ENCODE results near the gene ITPR1. TPM values are rescaled to one million over a fixed set of nuclear protein-coding genes. Genes with fewer than 3 reads are reported as not detected.

ITPR1 gene
- total RNA-seq, 1 experiment from 2014 or later: 36.4 TPM

DNA sequence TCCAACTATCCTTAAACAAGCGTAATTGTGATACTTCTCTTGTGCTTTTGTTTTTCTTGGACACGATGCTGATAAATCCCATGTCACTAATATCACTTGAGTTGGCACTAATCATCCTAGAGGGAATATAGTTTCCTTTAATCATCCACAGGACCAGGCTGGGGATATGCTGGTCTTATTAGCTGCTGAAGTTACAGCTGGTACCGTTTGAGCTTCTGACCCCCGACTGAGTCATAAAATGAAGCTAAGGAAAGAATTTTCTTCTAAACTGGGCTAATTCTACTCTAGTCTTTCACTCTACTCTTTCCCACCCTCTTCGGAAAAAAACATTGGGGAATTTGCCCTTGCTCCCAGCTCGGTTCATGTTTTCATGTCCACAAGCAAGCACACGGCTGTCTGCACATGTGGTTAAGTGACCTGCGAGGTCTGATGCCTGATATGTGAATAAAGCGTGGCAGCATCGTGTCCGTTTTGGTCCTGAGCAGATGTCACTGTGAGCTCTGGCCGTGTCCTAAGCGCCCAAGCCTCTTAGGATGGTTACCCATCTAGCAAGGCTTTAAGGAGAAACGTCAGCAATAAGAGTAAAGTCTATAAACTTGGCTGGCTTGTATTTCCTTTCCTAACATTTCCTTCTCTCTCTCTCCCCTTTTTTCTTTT lies 223.7 kb downstream of the ITPR1 start:
- DNase-seq (ENCODE audit: low read depth): peak; percentile 54

- DNase-seq (ENCODE audit: low read depth): no peak
Observed at GRCh38 chr3:4717363-4717740, 224.2 kb downstream of the ITPR1 start.

- DNase-seq (ENCODE audit: low read depth): no peak
Observed at GRCh38 chr3:4718179-4718736, 225.1 kb downstream of the ITPR1 start.

DNA sequence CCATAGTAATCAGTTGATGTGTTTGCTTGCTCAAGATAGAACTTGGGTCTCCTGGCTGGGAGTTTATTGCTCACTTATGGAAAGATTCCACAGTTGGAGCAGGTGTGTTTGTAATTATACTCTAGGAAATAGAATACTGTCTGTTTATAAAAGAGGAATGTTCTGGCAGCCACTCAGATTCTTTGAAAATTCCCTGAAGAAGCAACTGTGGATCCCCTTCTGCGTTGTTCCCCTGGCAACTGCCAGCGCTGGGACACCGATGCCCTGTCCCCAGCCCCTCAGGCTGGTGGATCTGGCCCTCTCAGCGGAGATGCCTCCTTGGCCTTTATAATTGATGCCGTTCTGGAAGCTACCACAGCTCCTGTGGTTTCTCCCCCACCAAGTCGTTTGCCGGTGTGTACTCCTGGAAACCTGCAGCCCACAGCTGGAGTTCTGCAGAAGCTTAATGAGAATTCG lies 225.9 kb downstream of the ITPR1 start:
- peak; percentile 65 for DNase-seq (ENCODE audit: low read depth)

- DNase-seq (ENCODE audit: low read depth): peak; percentile 80
Observed at GRCh38 chr3:4720316-4721075, 227.3 kb downstream of the ITPR1 start.

DNA sequence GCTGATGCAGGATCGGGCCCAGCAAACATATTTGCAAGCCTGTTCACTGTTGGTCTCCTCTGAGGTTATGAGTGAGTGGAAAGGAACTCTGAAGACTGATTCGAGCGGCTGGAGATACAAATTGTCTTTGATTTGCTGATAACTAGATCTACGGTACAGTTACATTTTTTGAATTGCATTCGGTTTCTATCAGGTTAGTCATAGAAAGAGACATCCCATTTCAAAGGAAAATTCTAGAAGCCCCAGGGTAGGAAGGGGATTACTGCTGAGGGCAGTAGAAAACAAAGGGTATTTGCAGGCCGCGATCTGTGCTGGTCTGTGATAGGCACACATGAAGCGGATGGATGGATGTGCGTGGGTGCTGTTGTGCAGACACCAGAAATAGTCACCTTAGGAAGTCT lies 228.4 kb downstream of the ITPR1 start:
- DNase-seq (ENCODE audit: low read depth): peak; percentile 93

- peak; percentile 83 for DNase-seq (ENCODE audit: low read depth)
Observed at GRCh38 chr3:4722103-4722502, 229.0 kb downstream of the ITPR1 start.

DNA sequence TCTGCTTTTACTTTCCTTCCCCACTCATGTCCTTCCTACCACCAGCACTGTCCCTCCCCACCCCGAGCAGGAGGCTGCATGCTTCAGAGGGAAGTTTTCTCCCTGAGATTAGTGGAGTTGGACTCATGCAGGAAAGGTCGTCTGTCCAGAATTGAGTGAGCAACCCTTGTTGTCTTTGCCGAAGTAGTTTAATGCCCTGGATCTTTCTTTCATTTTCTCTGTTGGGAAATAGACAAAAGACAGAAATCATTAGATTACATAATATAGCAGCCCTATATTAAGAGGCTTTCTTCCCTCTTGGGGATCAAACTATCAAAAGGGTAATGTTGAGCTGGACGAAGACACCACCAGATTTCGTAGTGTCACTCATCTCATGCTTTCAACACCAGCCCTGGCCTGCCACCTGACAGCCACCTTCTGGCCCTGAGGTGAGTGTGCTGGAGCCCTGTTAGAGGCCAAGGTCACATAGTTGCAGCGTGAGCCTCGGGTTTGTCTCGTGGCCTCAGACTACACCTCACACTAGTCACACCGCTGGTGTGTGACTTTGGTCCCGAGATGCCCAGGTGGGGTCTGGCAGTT lies 231.0 kb downstream of the ITPR1 start:
- DNase-seq (ENCODE audit: low read depth): no peak

DNA sequence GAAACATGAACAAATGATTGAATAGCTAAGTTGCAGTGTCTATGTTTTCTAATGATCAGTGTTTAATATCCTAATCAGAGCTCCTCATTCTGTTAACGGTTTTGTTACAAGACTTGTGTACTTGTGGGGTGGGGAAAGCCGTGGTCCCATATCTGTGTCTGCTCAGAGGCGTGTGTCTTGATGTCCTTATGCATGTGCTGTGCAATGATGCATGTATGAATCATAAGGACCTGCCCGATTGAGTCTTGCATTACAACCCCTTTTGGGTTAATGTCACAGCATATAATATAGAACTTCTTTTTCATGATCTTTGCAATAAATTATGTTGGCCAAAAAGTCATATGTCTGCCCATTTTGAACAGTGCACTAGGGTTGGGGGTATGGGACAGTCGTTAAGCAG lies 233.4 kb downstream of the ITPR1 start:
- peak; percentile 37 for DNase-seq (ENCODE audit: low read depth)

GRCh38 chr3:4729061-4729973 lies 236.2 kb downstream of the ITPR1 start:
- DNase-seq (ENCODE audit: low read depth): no peak

- DNase-seq (ENCODE audit: low read depth): no peak
Observed at GRCh38 chr3:4730719-4731118, 237.6 kb downstream of the ITPR1 start.

DNA sequence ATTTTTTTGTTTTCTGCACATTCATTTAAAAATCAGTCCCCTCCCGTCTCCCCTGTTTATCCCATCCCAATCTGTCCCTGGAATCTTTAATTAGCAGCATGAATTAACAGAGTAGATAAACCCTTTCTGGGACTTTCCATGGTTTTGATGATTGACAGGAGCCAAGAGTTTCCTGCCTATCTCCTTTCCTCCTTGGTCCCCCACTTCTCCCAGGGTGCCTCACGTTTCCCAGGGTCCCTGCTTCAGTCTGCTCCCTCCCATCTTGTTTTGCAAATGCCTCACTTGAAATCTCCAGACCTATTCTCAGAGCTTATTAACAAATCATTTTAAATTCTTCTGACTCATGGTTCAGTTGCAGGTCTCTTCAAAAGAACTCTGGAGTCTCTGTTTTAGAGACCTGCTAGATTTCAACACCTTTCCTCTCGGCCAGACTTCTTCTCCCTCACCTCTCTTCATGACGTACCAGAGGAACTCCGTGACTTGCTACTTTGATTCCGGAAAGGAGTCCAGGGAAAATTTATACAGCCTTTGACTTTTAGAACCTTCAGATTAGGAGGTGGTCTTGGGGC lies 238.5 kb downstream of the ITPR1 start:
- no peak for DNase-seq (ENCODE audit: low read depth)

GRCh38 chr3:4732925-4733324 lies 239.8 kb downstream of the ITPR1 start:
- DNase-seq (ENCODE audit: low read depth): no peak

GRCh38 chr3:4734454-4734853 lies 241.3 kb downstream of the ITPR1 start:
- DNase-seq (ENCODE audit: low read depth): no peak

DNA sequence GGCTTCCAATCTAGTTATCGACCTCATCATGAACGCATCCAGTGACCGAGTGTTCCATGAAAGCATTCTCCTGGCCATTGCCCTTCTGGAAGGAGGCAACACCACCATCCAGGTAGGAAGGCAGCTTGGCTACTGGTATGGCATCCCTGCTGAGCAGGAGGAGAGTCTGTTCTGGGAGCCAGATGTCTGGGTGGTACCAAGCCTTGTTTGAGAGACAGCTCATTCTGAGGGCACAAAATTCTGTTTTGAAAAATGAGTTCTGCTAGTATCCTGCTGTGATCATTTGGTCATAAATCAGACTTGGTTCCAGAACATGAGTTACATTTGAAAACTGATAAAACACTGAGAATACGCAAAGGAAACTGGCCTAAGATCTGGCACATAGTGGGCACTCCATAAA lies 242.1 kb downstream of the ITPR1 start:
- DNase-seq (ENCODE audit: low read depth): no peak

DNA sequence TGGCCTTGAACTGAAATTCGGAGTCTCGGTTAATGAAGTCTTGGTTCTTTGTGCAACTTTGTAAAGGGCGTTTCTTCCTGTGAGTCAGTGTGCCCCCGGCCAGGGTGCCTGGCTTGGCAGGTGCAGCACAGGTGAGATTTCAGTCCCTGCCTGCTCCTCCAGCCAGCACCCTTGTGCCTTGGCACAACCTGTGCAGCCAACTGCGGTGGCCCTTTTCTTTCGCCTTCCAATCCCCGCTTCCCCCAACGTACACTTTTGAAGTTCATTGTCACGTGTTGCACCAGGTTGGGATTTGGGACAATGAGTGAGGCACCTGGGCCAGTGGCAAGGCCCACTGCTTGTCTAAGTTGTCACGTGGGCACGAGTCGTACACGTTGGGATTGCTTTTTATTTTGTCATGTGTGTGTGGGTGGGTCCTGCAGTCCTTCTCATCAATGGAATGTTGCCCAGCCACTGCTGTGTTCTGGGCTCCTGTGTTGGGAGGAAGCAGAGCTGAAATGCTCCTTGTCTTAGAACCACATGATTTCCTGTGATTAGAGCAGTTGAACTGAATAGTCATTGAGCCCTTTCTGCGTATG lies 243.2 kb downstream of the ITPR1 start:
- no peak for DNase-seq (ENCODE audit: low read depth)

GRCh38 chr3:4738737-4739274 lies 245.7 kb downstream of the ITPR1 start:
- DNase-seq (ENCODE audit: low read depth): no peak

- DNase-seq (ENCODE audit: low read depth): no peak
Observed at GRCh38 chr3:4739289-4740236, 246.4 kb downstream of the ITPR1 start.

DNA sequence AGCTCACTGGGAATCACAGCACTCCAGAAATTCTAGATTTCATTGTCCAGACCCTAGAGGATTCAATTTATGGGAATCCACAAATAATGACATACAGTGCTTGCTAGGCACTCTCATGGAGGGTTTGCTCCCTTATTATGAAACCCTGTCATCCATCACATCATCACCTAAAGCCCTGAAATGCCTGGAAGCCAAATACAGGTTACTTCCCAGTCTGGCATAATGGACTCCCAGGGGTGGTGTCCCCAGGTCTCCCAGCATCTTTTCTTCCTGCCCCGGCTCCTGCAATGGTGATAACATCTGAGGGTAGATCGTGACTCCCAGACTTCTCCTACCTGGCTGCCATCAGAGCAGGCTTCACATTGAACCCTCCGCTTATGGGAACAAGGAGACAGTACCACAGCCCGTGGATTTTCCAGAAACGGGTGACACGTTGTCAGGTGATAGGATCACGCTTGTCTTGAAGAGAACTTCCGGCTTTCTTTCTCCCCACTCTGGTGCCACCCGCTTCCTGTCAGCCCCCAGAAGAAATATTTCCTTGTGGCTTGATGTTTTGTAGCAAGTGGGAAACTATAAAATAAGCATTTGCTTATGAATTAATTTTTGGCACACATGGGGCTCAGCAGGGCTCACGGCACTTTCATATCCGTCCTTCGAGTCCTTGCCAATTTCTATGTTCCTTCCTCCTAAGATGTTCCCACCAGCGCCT lies 247.4 kb downstream of the ITPR1 start:
- no peak for DNase-seq (ENCODE audit: low read depth)
